Stimulated activated CD4-positive, alpha-beta T cell treated with anti-CD3 and anti-CD28 coated beads, TNF-alpha, amount 100 ng/mL, for 1 hour (primary cell): ENCODE data around the gene BLVRB.
"Not testable (repeated sequence)": the region's sequence is repeated elsewhere in the genome, so short reads cannot be mapped to it uniquely, and the experiment has no call there.

Experiments used
- DNase-seq, 3 donors: peaks; one replicate each; pipeline ENCODE4 v3.0.0-alpha.2; 2020; ENCODE audit warnings: low read depth in 3 of 3, low spot score in 1 of 3

The BLVRB gene

DNA sequence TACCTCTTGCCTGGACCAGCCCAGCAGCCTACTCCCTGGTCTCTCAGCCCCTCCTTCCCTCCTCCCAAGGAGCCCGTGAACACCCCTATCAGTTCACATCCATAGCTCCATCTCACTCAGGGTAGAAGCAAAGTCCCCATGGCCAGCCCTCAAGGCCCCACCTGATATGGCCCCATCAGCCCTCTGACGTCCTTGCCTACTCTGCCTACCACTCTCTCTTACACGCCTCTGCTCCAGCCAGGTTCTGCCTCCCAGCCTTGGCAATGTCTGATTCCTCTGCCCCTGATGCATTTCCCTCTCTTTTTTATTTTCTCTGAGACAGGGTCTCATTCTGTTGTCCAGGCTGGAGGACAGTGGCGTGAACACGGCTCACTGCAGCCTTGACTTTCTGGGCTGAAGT is 13.5 kb downstream of the BLVRB start:
- DNase-seq: no peak

DNA sequence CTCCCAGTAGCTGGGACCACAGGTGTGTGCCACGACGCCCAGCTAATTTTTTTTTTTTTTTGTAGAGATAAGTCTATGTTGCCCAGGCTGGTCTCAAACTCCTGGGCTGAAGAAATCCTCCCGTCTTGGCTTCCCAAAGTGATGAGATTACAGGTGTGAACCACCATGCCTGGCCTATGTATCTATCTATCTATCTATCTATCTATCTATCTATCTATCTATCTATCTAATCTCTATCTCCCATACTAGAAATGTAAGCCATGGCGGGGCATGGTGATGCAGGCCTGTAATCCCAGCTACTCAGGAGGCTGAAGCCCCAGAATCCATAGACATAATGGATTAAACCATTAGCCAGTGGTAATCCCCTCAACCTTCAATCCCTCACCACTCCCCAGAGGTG is 14.9 kb downstream of the BLVRB start:
- no peak for DNase-seq

DNA sequence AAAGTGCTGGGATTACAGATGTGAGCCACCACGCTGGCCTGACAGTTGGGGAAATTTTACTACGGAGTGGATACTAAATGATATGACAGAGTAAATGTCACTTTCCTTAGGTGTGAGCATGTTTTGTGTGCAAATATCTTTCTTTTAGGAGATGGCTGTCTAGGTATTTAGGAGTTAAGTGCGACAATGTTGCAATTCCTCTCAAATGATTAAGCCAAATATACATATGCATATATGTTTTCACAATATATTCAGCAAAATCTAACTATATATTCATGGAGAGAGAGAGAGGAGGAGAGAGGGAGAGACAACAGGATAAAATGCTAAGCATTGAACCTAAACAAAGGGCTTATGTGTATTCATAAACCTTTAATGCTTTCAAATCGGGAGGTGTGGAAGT is 16.0 kb downstream of the BLVRB start:
- DNase-seq: no peak

- DNase-seq: no peak
Measured at GRCh38 chr19:40446263-40446784, 19.2 kb downstream of the BLVRB start.

GRCh38 chr19:40445780-40446262 is 19.7 kb downstream of the BLVRB start:
- no peak for DNase-seq

GRCh38 chr19:40444825-40445312 is 20.7 kb downstream of the BLVRB start:
- no peak for DNase-seq

DNA sequence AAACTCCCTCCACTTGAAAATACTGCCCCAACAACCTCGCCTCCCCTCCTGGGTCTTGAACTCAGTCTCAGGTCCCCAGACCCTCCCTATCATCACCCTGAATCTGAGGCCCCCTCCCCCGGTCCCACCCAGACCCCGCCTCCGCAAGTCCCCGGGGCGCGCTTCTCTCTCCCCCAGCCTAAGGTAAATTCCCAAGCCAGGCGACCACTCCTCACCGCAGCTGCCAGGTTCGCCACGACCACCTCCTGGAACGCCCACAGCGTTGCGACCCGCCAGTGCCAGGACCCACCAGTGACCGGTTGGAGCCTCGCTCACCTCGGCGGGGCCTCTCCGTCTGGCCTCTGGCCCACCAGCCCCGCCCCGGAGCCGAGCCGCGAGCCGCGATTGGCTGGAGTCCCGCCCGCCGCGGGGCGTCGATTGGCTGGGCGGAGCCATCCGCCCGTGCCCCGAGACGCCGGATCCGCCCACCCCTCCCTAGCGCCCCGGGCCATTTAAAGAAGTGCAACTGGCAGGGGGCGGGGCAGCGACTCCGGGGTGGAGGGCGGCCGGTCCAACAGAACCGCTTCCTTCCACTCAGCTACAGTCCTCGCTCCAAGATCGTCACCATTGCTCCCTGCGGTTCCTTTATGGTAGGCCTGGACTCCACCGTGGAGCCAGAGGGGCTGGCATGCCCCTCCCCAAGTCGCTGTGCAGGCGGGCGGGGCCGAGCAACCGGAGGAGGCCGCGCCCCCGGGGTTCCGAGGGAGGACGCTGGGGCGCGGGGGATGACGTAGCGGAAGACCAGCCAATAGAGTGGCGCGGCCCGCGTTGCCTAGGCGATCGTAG is 21.3 kb downstream of the BLVRB start, which contains the start of gene SERTAD3:
Gene SERTAD3 (minus strand): TSS at position 336 of the 825 bp plus-strand sequence. CDS start 2,255 bp downstream, outside the sequence.
- peak; percentile 89 to 93 (median 92) for DNase-seq

DNA sequence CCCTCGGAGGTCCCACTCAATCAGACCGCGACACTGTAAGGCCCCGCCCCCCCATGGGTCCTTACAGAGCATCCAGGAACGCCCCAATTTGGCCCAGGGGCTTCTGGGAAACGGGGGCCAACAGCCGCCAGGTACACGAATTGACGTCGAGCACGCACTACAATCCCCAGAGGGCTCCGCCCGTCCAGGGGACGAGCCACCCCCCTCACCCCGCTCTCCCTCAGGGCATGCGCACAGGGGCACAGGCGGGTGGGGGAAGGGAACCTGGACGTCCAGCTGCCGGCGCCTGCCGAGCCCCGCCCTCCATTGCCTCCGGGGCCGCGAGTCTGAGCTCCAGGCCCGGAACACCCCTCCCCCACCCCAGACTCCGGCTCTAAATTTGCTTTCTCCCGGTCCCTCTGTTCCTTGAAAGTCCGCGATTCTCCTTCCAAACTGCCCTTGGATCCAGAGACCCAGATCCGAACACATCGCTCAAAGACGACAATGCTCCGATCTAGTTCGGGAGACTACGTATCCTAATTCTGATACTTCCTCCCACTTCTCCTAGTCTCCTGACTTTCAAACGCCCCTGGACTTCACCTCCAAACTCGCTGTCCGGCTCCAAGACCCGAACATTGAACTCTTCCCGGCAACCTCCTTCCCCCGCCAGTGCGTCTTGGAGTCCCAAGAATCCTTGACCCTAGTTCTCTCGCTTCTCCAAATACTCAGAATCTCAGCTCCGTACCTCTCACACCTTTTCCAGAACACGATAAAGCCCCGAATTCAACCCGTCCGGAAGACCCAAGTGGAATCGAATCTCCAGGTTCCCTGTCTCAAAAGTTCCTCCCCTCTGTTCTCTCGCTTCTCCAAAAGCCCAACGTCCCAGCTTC is 22.2 kb downstream of the BLVRB start:
- DNase-seq: peak; percentile 96 to 99 (median 97)

DNA sequence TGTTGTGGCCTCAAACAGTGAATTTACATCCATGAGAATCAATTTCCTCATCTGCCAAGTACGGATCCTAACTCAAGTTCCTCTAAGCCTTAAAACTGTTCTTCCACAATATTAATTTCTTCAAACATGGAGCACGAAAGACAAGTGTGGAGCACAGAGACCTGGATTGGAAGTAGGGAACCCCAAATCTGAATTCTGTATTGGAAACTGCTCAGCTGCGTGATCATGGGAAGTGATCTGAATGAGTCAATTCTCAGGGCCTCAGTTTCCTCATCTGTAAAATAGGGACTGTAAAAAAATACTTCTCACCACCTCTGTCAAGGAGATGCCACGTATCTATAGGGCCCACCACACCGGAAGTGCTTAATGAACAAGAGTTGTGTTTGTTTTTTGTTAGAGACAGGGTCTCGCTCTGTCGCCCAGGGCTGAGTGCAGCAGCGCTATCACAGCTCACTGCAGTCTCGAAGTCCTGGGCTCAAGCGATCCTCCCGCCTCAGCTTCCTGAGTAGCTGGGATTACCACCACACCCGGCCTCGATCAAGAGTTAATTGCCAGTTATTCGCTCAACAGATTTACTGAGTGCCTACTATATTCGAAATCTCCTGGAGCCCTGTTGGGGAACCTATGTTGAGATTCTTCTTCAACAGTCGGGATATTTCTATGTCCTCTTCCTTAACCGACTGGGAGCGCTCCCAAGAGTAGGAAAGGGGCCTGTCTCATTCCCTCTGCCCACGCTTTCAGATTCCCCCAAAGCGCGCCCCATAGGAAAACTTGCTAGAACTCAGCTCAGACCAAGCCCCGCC is 23.0 kb downstream of the BLVRB start:
- no peak for DNase-seq

DNA sequence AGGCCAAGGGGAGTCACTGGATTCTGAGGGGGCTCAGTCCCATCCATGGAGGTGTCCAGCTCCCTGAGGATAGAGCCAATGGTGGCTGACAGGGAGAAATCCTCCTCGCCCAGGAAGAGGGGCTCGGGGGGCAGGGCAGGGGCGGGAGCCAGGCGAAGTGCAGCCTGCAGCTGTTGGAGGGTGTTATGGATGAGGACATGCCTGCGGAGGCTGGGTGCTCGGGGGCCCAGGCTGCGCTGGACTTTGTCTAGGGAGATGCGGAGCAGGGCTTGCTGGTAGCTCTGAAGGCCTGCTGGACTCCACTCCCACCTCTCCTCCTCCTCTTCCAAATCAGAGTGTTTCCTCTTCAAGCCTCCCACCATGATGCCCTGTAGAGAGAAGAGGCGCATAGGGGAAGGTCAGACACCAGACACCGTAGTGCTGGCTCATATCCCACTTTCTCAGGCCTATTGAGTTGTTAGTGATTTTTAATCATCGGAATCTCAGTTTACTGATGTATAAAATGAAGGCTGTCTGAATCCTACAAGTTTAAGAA is 23.8 kb downstream of the BLVRB start:
- no peak for DNase-seq

DNA sequence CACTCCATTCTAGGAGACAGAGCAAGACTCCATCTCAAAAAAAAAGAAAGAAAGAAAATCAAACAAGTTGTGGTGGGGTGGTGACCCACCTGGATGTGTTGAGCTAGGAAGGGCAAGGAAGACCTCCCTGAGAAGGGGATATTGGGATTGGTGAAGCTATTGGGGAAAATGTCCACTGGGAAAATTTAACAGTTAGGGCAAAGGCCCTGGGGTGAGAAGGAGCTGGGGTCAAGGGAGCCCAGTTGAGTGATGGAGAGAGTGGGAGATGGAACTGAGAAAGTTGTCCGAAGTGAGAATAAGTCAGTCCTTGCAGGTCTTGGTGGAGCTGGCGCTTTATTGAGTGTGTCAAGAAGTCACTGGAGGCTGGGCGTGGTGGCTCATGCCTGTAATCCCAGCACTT is 27.3 kb downstream of the BLVRB start:
- no peak for DNase-seq

DNA sequence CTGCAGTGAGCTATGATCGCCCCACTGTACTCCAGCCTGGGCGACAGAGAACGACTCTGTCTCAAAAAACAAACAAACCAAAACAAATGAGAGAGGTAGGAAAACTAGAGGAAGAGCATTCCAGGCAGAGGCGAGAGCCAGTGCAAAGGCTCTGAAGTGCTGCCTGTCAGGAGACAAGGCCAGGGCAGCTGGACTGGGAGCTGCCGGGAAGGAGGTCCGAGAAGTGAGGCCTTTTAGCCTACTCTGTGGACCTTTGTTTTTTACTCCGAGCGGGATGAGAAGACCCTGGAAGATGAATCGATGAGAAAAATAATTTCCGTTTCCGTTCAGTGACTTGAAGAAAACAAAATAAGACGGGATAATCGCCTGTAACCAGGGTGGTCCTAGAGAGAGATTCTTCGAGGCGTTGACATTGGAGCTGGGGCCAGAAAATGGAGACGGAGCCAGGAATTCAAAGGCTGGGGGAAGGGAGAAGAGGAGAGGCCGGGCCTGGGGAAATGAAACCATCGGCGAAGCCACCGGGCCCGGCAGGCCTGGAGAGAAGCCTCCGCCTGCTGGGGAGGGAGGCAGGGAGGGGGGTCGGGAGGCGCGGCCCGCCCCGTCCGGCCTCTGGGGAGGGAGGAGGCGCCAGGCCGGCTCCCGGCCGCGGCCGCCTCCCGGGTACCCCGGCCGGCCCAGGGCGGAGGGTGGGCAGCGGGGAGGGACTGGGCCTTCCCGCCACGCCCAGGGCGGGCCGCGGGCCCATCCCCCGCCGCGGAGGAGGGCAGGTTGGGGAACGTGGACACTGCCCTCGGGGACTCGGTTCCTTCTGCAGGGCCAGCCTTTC is 31.9 kb downstream of the BLVRB start:
- no peak for DNase-seq

DNA sequence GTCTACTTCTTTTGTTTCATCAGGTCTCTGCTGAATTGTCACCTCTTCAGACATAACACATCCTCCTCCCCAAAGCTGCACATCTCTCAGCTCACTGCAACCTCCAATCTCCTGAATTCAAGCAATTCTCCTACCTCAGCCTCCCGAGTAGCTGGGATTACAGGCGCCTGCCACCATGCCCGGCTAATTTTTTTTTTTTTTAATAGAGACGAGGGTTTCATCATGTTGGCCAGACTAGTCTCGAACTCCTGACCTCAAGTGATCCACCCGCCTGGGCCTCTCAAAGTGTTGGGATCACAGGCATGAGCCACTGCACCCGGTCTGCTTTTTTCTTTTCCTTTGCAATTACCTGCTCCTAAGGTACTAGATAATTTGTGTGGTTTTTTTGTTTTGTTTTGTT is 32.8 kb downstream of the BLVRB start:
- DNase-seq: not testable (repeated sequence)

DNA sequence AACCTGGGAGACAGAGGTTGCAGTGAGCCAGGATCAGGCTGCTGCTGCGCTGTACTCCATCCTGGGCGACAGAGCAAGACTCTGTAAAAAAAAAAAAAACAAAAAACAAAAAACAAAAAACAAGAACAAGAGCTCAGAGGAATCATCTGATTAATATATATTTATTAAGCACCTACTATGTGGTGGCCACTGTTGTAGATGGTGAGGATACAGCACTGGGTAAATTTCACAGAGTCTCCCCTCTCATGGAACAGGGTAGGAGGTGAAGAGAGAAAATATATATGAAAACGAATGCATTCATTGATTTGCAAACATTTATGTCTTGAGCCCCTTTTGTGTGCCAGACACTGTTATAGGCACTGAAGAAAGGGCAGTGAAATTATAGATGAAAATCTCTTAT is 33.8 kb downstream of the BLVRB start:
- no peak for DNase-seq

- DNase-seq: not testable (repeated sequence)
Measured at GRCh38 chr19:40430242-40430641, 35.3 kb downstream of the BLVRB start.

- DNase-seq: not testable (repeated sequence)
Measured at GRCh38 chr19:40428197-40428596, 37.3 kb downstream of the BLVRB start.

- peak; percentile 100 for DNase-seq
Measured at GRCh38 chr19:40425450-40426287, 39.9 kb downstream of the BLVRB start, which contains the start of gene SERTAD1. Gene SERTAD1, minus strand, starts transcription at chr19:40425992. Its CDS starts 2,446 bp downstream, at chr19:40423546.

DNA sequence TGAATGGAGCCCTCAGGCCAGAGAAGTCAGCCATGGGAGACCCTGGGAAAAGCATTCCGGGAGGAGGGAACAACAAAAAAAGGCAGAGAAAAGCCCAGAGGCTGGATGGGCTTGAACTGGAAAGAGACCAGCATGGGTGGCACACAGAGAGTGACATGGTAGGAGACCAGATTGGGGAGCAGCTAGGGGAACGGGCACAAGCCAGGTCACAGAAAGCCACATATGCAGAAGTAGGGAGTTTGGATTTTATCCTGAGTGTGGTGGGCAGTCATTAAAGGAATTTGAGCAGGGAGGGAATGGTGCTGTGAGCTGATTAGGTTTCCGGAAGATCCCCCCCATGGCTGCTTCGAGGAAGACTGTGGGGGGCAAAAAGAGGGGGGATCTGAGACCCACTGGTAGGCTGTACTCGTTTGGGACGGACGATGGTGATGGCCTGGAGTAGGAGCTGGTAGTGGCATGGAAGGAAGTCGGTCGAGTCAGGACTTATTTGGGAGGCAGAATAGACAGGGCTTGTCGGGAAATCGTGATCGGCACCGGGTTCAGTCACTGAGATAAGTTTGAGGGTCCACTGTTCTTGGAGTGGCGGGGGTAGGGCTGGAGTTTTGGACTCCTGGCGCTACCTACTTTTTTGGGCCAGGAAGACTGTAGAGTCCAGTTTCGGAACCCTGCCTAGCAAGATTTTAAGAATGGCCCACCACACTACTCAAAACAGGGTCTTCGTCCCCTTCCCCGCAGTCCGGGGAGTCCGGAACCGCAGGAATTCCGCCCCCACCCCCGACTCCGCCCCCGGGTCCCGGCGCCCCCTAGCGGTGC is 40.7 kb downstream of the BLVRB start:
- DNase-seq: no peak
